ENCODE data around the gene NPBWR2. TPM values are rescaled to one million over a fixed set of nuclear protein-coding genes. Genes with fewer than 3 reads are reported as not detected.

Gene NPBWR2
- total RNA-seq, 3 donors from 2014 or later (not counting 1 experiment from before 2014, with no cell fraction given) = not detected

DNA sequence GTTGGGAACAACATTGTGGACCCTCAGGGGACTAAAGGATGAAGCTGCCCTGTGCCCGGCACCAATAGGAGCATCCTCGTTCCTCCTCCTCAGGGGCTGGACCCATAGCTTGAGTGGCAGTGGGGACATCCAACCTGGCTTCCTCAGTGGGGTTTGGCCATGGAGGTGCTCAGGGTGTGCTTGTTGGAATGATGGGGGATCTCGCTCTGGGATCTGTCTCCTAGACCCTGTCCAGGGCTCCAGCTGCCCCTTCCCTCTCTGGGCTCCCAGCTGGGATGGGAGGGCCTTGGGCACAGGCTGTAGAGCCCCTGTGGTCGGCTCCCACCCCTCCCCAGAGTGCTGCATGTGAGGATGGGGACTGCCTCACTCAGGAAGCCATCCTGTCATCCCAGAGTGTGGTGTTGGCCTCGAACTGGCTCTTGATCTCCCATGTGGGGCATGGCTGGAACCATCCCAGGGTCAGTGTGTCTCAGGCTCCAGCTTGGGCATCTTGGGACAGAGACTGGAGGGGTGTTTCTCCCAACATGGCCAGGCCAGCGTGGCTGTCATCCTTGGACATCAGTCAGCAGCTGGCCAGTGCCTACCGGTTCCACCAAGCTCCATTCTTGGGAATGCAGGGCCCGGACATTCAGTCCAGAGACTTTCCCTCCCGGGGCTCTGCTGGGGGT lies 47.4 kb upstream of the NPBWR2 start:
- H3K4me3 Mint-ChIP-seq = no peak overlapping the region
- no peaks in the 10 kb centered on the region for H3K4me1 Mint-ChIP-seq
- H3K27ac ChIP-seq (ENCODE audit: low read length) = no peak overlapping the region
- H3K27ac Mint-ChIP-seq = no peak overlapping the region
- WGBS (ENCODE audit: insufficient coverage) = 79% methylated on average over 9 of the region's 9 CpGs
- no peaks in the 10 kb centered on the region for H3K9me3 ChIP-seq (ENCODE audit: control insufficient read depth, insufficient read depth, low read length)
- TF ChIP-seq CTCF (IDR thresholded peaks at IDR 0.05) = no peak
- no peaks in the 10 kb centered on the region for H3K36me3 Mint-ChIP-seq
- ATAC-seq (no peak), DNase-seq (no peak)
- H3K27me3 Mint-ChIP-seq (ENCODE audit: low read depth in 2 of 2) = peaks cover 0 to 9% of the 10 kb centered on the region in 2 donors
- H3K9me3 Mint-ChIP-seq = no peaks in the 10 kb centered on the region
- H3K27me3 ChIP-seq (ENCODE audit: control insufficient read depth, insufficient read depth, low read length) = peaks cover under 1% of the 10 kb centered on the region
- H3K4me1 ChIP-seq (ENCODE audit: control insufficient read depth, insufficient read depth, low read length) = no peaks in the 10 kb centered on the region
- intact Hi-C loops (cut with micrococcal nuclease) = no loop called here
- no peaks in the 10 kb centered on the region for H3K36me3 ChIP-seq (ENCODE audit: control insufficient read depth, insufficient read depth, low read length)
- H3K4me3 ChIP-seq (ENCODE audit: low read length) = no peak overlapping the region

DNA sequence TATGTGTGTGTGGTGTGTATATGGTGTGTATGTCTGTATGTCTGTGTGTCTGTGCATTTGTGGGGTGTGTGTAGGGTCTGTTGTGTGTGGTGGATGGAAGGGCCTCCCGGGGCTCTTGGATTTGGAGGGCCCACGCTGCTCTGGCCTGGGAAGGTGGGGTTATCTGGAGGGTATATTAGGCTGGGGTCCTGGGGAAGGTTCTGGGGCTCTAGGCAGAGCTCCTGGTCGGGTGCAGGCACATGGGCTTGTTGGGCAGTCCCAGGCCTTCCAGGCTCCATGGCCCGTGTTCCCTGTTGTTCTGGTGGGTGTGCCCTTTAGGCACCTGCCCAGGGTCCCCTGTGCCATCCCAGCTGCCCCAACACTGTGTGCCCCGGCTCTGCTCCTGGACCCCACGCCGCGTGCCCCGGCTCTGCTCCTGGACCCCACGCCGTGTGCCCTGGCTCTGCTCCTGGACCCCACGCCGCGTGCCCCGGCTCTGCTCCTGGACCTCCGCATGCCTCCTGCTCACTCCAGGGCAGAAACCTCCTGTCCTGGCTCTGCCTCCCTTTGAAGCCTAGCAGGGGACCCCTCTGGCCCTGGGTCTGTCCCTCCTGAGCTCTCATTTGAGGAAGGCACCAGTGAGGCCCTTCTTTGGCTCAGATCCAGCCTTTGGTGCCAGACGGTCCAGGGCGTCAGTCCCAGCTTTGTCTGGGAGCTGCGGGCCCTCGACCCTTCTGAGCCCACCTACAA lies 46.7 kb upstream of the NPBWR2 start:
- H3K9me3 ChIP-seq (ENCODE audit: control insufficient read depth, insufficient read depth, low read length) = no peaks in the 10 kb centered on the region
- 93% methylated on average over 20 of the region's 20 CpGs for WGBS (ENCODE audit: insufficient coverage)

GRCh38 chr20:64153410-64153809 lies 46.0 kb upstream of the NPBWR2 start:
- TF ChIP-seq CTCF (IDR thresholded peaks at IDR 0.05) = no peak
- Histone ChIP-seq H3K27me3 (ENCODE audit: control insufficient read depth, insufficient read depth, low read length) (no peaks in the 10 kb centered on the region), H3K9me3 (ENCODE audit: control insufficient read depth, insufficient read depth, low read length) (no peaks in the 10 kb centered on the region), H3K36me3 (ENCODE audit: control insufficient read depth, insufficient read depth, low read length) (no peaks in the 10 kb centered on the region), H3K27ac (ENCODE audit: low read length) (no peak overlapping the region), H3K4me3 (ENCODE audit: low read length) (no peak overlapping the region), H3K4me1 (ENCODE audit: control insufficient read depth, insufficient read depth, low read length) (no peaks in the 10 kb centered on the region)
- intact Hi-C loops (cut with micrococcal nuclease) = no loop called here
- peaks cover 0 to 5% of the 10 kb centered on the region in 2 donors for H3K27me3 Mint-ChIP-seq (ENCODE audit: low read depth in 2 of 2)
- DNase-seq = no peak
- no peak overlapping the region for H3K4me3 Mint-ChIP-seq
- 67% methylated on average over 2 of the region's 2 CpGs for WGBS (ENCODE audit: insufficient coverage)
- no peaks in the 10 kb centered on the region for H3K36me3 Mint-ChIP-seq
- H3K4me1 Mint-ChIP-seq = no peaks in the 10 kb centered on the region
- no peaks in the 10 kb centered on the region for H3K9me3 Mint-ChIP-seq
- no peak overlapping the region for H3K27ac Mint-ChIP-seq
- ATAC-seq = no peak

More for the DNA sequence above, 46.7 kb upstream of the NPBWR2 start:
- no peak overlapping the region for H3K4me3 ChIP-seq (ENCODE audit: low read length)
- no peak for TF ChIP-seq CTCF (IDR thresholded peaks at IDR 0.05)
- no peak for DNase-seq
- Mint-ChIP-seq H3K36me3 (no peaks in the 10 kb centered on the region), H3K27me3 (ENCODE audit: low read depth in 2 of 2) (peaks cover 0 to 7% of the 10 kb centered on the region in 2 donors), H3K9me3 (no peaks in the 10 kb centered on the region), H3K4me3 (no peak overlapping the region), H3K27ac (no peak overlapping the region), H3K4me1 (no peaks in the 10 kb centered on the region)
- no peaks in the 10 kb centered on the region for H3K36me3 ChIP-seq (ENCODE audit: control insufficient read depth, insufficient read depth, low read length)
- no peaks in the 10 kb centered on the region for H3K4me1 ChIP-seq (ENCODE audit: control insufficient read depth, insufficient read depth, low read length)
- ATAC-seq = no peak
- intact Hi-C loops (cut with micrococcal nuclease) = no loop called here
- no peak overlapping the region for H3K27ac ChIP-seq (ENCODE audit: low read length)
- H3K27me3 ChIP-seq (ENCODE audit: control insufficient read depth, insufficient read depth, low read length) = no peaks in the 10 kb centered on the region

Data from natural killer cell (primary cell).